ENCODE data around the gene CCDC74B. TPM values are rescaled to one million over a fixed set of nuclear protein-coding genes. Genes with fewer than 3 reads are reported as not detected.
"Not testable (repeated sequence)": the region's sequence is repeated elsewhere in the genome, so short reads cannot be mapped to it uniquely, and the experiment has no call there.

CCDC74B gene
- total RNA-seq, 4 donors from 2014 or later: 0.31 to 4.4 (median 0.70) TPM

DNA sequence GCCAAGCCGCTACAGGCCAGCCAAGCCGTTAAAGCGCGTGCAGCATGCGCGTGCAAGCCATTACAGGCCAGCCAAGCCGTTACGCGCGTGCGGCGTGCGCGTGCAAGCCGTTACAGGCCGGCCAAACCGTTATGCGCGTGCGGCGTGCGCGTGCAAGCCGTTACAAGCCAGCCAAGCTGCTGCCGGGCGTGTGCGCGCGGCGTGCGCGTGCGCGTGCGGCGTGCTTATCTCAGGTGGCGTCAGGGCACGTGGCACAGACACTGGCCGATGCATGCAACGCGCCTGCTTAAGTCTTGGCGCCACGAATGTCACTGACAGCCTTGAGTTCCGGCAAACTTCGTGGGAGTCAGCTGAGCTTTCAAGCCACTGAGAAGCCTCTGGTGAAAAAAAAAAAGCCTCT is 24.0 kb downstream of the CCDC74B start:
- H3K4me3 ChIP-seq; DNase-seq; H3K9me3 ChIP-seq; H3K27ac ChIP-seq; H3K4me1 ChIP-seq; intact Hi-C loops (cut with DNase I); H3K36me3 ChIP-seq; H3K27me3 ChIP-seq: not testable (repeated sequence)
- WGBS, 2 donors: 100% methylated on average over 3 of the region's 45 CpGs; no CpG with 5 or more reads in 1 of the 2 donors

DNA sequence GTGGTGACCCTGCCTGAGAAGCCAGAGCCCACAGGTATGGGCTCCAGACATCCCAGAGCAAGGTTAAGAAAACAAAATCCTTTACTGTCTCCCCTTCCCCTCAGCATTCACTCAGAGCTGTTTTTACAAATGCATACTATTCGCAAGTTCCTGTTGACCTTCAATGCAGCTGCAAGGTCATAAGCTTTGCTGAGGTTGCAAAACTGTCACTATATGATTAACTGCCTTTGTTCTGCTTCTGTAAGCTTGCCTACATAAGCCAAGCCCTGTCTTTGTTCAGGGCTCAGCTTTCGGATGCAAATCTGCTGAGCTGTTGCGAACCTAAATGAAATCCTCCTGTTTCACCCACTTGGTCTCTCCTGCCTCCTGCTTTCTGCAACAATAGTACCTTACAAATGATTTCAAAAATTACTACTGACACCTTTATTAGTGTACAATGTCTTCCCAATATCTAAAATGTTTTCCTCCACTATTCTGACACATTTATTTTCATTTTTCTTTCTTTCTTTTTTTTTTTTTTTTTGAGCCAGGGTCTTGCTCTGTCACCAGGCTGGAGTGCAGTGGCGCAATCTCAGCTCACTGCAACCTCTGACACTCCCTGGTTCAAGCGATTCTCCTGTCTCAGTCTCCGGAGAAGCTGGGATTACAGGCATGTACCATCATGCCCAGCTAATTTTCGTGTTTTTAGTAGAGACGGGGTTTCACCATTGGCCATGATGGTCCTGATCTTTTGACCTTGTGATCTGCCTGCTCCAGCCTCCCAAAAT is 42.1 kb downstream of the CCDC74B start:
- DNase-seq; H3K27me3 ChIP-seq; H3K27ac ChIP-seq; intact Hi-C loops (cut with DNase I); H3K36me3 ChIP-seq; H3K4me1 ChIP-seq; H3K9me3 ChIP-seq; H3K4me3 ChIP-seq: not testable (repeated sequence)
- 23 to 26% methylated on average over 3 of the region's 8 CpGs for WGBS, 2 donors

Small RNA genes lying within 50 kb of the gene (small RNA-seq; reads per million reads assigned to genes)
- 0 reads per million in 4 donors for gene RNU6-1049P

Other genes starting within 250 kb of the CCDC74B start
- gene RAB6C, start 165.4 kb downstream of the CCDC74B start, total RNA-seq: not detected
- gene POTEF, start 15.9 kb downstream of the CCDC74B start, total RNA-seq: not detected
- 10 to 100 TPM; 34.1 to 50.6 (median 40.6) TPM for gene SMPD4, start 36.5 kb upstream of the CCDC74B start, total RNA-seq
- gene MZT2B, start 37.1 kb upstream of the CCDC74B start, total RNA-seq: 100 to 1,000 TPM in 3 of 4 donors, 10 to 100 TPM in 1; 97.4 to 180 (median 142) TPM
- gene TUBA3E, start 53.3 kb upstream of the CCDC74B start, total RNA-seq: not detected
- 100 to 1,000 TPM in 2 of 4 donors, 10 to 100 TPM in 2; 69.2 to 112 (median 91.2) TPM for gene IMP4, start 197.8 kb upstream of the CCDC74B start, total RNA-seq
- 10 to 100 TPM; 26.8 to 43.6 (median 35.5) TPM for gene PTPN18, start 210.9 kb upstream of the CCDC74B start, total RNA-seq